HEK293 (cell line): ENCODE measurements around the gene CREBBP.

Experiments used
- CTCF ChIA-PET: fragments of 350-600 bp; formaldehyde crosslinking; extraction: SDS; loops from one replicate; lab custom pipeline; 2021; ENCODE audit warnings: antibody characterized with exemption; lab: Yijun Ruan, JAX
- POLR2A ChIA-PET: fragments of 300-600 bp; formaldehyde crosslinking; extraction: SDS; loops from one replicate; lab custom pipeline; 2020; ENCODE audit warnings: antibody characterized with exemption, inconsistent platforms; lab: Yijun Ruan, JAX
- H3K27ac ChIP-seq: fragments of 200-500 bp; sonication (Bioruptor generic); 2 replicates; pipeline ENCODE4 v1.5.1; 2014; ENCODE audit warnings: low read depth, low read length, control low read depth, inconsistent platforms; ENCODE audit errors: extremely low read depth
- H3K36me3 ChIP-seq, 2 experiments: fragments of 200-500 bp in 1 of 2; sonication (Bioruptor generic) in 1 of 2; 1 replicate in 1 of 2; 2 replicates in 1 of 2; pipeline ENCODE4 v1.5.1; 2014 to 2017; ENCODE audit warnings: inconsistent platforms in 2 of 2, low read length in 2 of 2; ENCODE audit not compliant: control insufficient read depth in 2 of 2, insufficient read depth in 1 of 2
- H3K4me1 ChIP-seq: fragments of 200-500 bp; sonication (Bioruptor generic); 2 replicates; pipeline ENCODE4 v1.5.1; 2014; ENCODE audit warnings: mild to moderate bottlenecking, low read length, inconsistent platforms; ENCODE audit not compliant: control insufficient read depth, insufficient read depth
- H3K4me3 ChIP-seq: 2 replicates; pipeline ENCODE4 v1.5.1; 2011; ENCODE audit warnings: low read depth, mild to moderate bottlenecking, control low read depth, low read length, moderate library complexity
- H3K9me3 ChIP-seq: fragments of 200-500 bp; sonication (Bioruptor generic); 2 replicates; pipeline ENCODE4 v1.5.1; 2014; ENCODE audit warnings: low read depth, low read length, inconsistent platforms; ENCODE audit not compliant: control insufficient read depth, insufficient read depth
- HOXC10 ChIP-seq: sonication (generic); formaldehyde crosslinking; IDR thresholded peaks from 2 replicates; pipeline ENCODE4 v1.8.1; 2023; ENCODE audit warnings: mild to moderate bottlenecking, missing genetic modification reagents
- KLF10 ChIP-seq: fragments of 450-650 bp; IDR thresholded peaks from 2 replicates; pipeline ENCODE4 v1.5.1; 2018; ENCODE audit warnings: missing biosample characterization, mild to moderate bottlenecking, missing genetic modification characterization
- MEIS1 ChIP-seq: sonication (generic); formaldehyde crosslinking; IDR thresholded peaks from 2 replicates; pipeline ENCODE4 v1.8.1; 2022; ENCODE audit warnings: missing genetic modification reagents, mild to moderate bottlenecking, borderline replicate concordance
- SP7 ChIP-seq: fragments of 450-650 bp; formaldehyde crosslinking; IDR thresholded peaks from 2 replicates; pipeline ENCODE4 v1.5.1; 2016; ENCODE audit warnings: missing biosample characterization, missing genetic modification characterization
- YY1 ChIP-seq: fragments of 450-650 bp; formaldehyde crosslinking; IDR thresholded peaks from 2 replicates; pipeline ENCODE4 v1.5.1; 2018; ENCODE audit warnings: missing biosample characterization, missing genetic modification characterization
- ZBTB7A ChIP-seq: fragments of 450-650 bp; formaldehyde crosslinking; IDR thresholded peaks from 2 replicates; pipeline ENCODE4 v1.5.1; 2016; ENCODE audit warnings: low read depth, missing biosample characterization, missing genetic modification characterization
- ZFP41 ChIP-seq: fragments of 450-650 bp; formaldehyde crosslinking; IDR thresholded peaks from 2 replicates; pipeline ENCODE4 v1.5.1; 2016; ENCODE audit warnings: missing biosample characterization, missing genetic modification characterization, borderline replicate concordance
- ZFP69B ChIP-seq: fragments of 450-650 bp; formaldehyde crosslinking; IDR thresholded peaks from 2 replicates; pipeline ENCODE4 v1.5.1; 2016; ENCODE audit warnings: missing biosample characterization, missing genetic modification characterization
- ZNF133 ChIP-seq: fragments of 450-650 bp; formaldehyde crosslinking; IDR thresholded peaks from 2 replicates; pipeline ENCODE4 v1.5.1; 2016; ENCODE audit warnings: missing biosample characterization, missing genetic modification characterization
- ZNF18 ChIP-seq: fragments of 450-650 bp; formaldehyde crosslinking; IDR thresholded peaks from 2 replicates; pipeline ENCODE4 v1.5.1; 2016; ENCODE audit warnings: missing biosample characterization, missing genetic modification characterization
- ZNF26 ChIP-seq: fragments of 450-650 bp; formaldehyde crosslinking; IDR thresholded peaks from 2 replicates; pipeline ENCODE4 v1.5.1; 2016; ENCODE audit warnings: missing biosample characterization, missing genetic modification characterization
- ZNF274 ChIP-seq, 2 experiments: fragments of 200-500 bp in 1 of 2; fragments of 450-650 bp in 1 of 2; sonication (Bioruptor generic) in 1 of 2; formaldehyde crosslinking in 1 of 2; IDR thresholded peaks; 2 replicates each; pipeline versions ENCODE4 v1.5.1 to v1.6.1; 2014 to 2016; ENCODE audit warnings: borderline replicate concordance in 1 of 2, inconsistent platforms in 1 of 2, low read length in 1 of 2, missing biosample characterization in 1 of 2, missing genetic modification characterization in 1 of 2
- ZNF544 ChIP-seq: fragments of 450-650 bp; formaldehyde crosslinking; IDR thresholded peaks from 2 replicates; pipeline ENCODE4 v1.5.0; 2017; ENCODE audit warnings: missing biosample characterization, missing genetic modification characterization
- ZNF548 ChIP-seq: fragments of 450-650 bp; formaldehyde crosslinking; IDR thresholded peaks from 2 replicates; pipeline ENCODE4 v1.5.1; 2016; ENCODE audit warnings: missing biosample characterization, missing genetic modification characterization
- ZNF571 ChIP-seq: fragments of 450-650 bp; formaldehyde crosslinking; IDR thresholded peaks from 2 replicates; pipeline ENCODE4 v1.5.0; 2017; ENCODE audit warnings: missing biosample characterization, missing genetic modification characterization
- ZNF692 ChIP-seq: fragments of 450-650 bp; formaldehyde crosslinking; IDR thresholded peaks from 2 replicates; pipeline ENCODE4 v1.5.1; 2016; ENCODE audit warnings: missing biosample characterization, missing genetic modification characterization
- ZNF76 ChIP-seq: fragments of 450-650 bp; formaldehyde crosslinking; IDR thresholded peaks from 2 replicates; pipeline ENCODE4; 2016; ENCODE audit warnings: low read depth, missing biosample characterization, missing genetic modification characterization, borderline replicate concordance
- ZNF837 ChIP-seq: fragments of 450-650 bp; formaldehyde crosslinking; IDR thresholded peaks from 2 replicates; pipeline ENCODE4 v1.5.1; 2016; ENCODE audit warnings: missing biosample characterization, missing genetic modification characterization
- ZNF843 ChIP-seq: fragments of 450-650 bp; formaldehyde crosslinking; IDR thresholded peaks from 2 replicates; pipeline ENCODE4 v1.5.1; 2016; ENCODE audit warnings: missing biosample characterization, missing genetic modification characterization
- ZSCAN5A ChIP-seq: fragments of 450-650 bp; formaldehyde crosslinking; IDR thresholded peaks from 2 replicates; pipeline ENCODE4 v1.5.1; 2016; ENCODE audit warnings: missing biosample characterization, missing genetic modification characterization

CREBBP gene

GRCh38 chr16:3718019-3718391 is 162.5 kb downstream of the CREBBP start:
- ChIA-PET POLR2A (interaction anchor here (0.6 to 1.6 kb wide), 6 partner anchors 28 to 265 kb away, joined by 3 to 6 read pairs (median 4); no protein-coding TSS in a partner anchor), CTCF (no interaction called here)
- TF ChIP-seq HOXC10 = no peak
- TF ChIP-seq ZNF133 (tag by site-specific recombination) = no peak
- TF ChIP-seq MEIS1 (CRISPR knock-in tag) = no peak
- TF ChIP-seq ZNF26 = no peak
- no peak for TF ChIP-seq ZNF692 (tag by site-specific recombination)
- no peak for TF ChIP-seq ZBTB7A (tag by site-specific recombination)
- TF ChIP-seq ZNF544 (tag by site-specific recombination) = no peak
- no peak for TF ChIP-seq ZNF274 (IDR thresholded peaks at IDR 0.05; ENCODE audit: low read length)
- TF ChIP-seq ZNF274 (tag by site-specific recombination; IDR thresholded peaks at IDR 0.05; ENCODE audit: borderline replicate concordance) = no peak
- no peak for TF ChIP-seq ZFP41
- TF ChIP-seq ZNF18 (tag by site-specific recombination) = no peak
- TF ChIP-seq ZNF548 (tag by site-specific recombination) = no peak
- TF ChIP-seq ZNF843 (tag by site-specific recombination) = no peak
- TF ChIP-seq ZNF571 (tag by site-specific recombination) = no peak
- no peak for TF ChIP-seq YY1 (tag by site-specific recombination)
- TF ChIP-seq ZSCAN5A (tag by site-specific recombination) = no peak

GRCh38 chr16:3717235-3718018 is 163.1 kb downstream of the CREBBP start, which contains the start of gene TRAP1:
TRAP1 (minus strand) TSS chr16:3717524; CDS start chr16:3717508, 16 bp downstream.
- peaks cover 4 to 23% of the 10 kb centered on the region in 2 experiments; a peak in 2 of 3 replicates for H3K36me3 ChIP-seq
- CTCF ChIA-PET = no interaction called here
- no peaks in the 10 kb centered on the region for H3K4me1 ChIP-seq
- no peaks in the 10 kb centered on the region for H3K9me3 ChIP-seq
- H3K4me3 ChIP-seq = peak within 1 kb of the TSS; percentile 68
- peak within 1 kb of the TSS; percentile 80 for H3K27ac ChIP-seq
- POLR2A ChIA-PET = interaction anchor here (0.6 to 1.6 kb wide), 6 partner anchors 27 to 378 kb away, joined by 3 to 6 read pairs (median 4); no protein-coding TSS in a partner anchor
- TF ChIP-seq ZNF76 (tag by site-specific recombination) (0 out of 2 replicates have a peak, but pooled peaks have one; percentile 28), ZNF837 (tag by site-specific recombination) (0 out of 2 replicates have a peak, but pooled peaks have one; percentile 18), ZFP69B (tag by site-specific recombination) (no peak), KLF10 (0 out of 2 replicates have a peak, but pooled peaks have one; percentile 54), ZNF18 (tag by site-specific recombination) (no peak), SP7 (tag by site-specific recombination) (peak; percentile 50), ZNF692 (tag by site-specific recombination) (peak; percentile 59; the same call in 1 of the 2 replicates)

More at GRCh38 chr16:3718019-3718391, 162.5 kb downstream of the CREBBP start:
- no peaks in the 10 kb centered on the region for H3K4me1 ChIP-seq
- peak overlapping the region; percentile 68 for H3K4me3 ChIP-seq
- H3K36me3 ChIP-seq = peaks cover 4 to 20% of the 10 kb centered on the region in 2 experiments; a peak in 2 of 3 replicates
- peak overlapping the region; percentile 80; the same call in 1 of the 2 replicates for H3K27ac ChIP-seq
- H3K9me3 ChIP-seq = no peaks in the 10 kb centered on the region
